SK-N-SH (cell line): ENCODE data around the gene SOS2. TPM values are rescaled to one million over a fixed set of nuclear protein-coding genes. Genes with fewer than 3 reads are reported as not detected.

Experiments
- CTCF ChIA-PET: fragments of 300-600, 350-600 bp; formaldehyde crosslinking; extraction: SDS; loops from one replicate; lab custom pipeline; 2021; lab: Yijun Ruan, JAX
- POLR2A ChIA-PET: fragments of 350-600 bp; sonication (Branson Sonifier 250); formaldehyde crosslinking; extraction: SDS; loops from one replicate; lab custom pipeline; 2020; ENCODE audit warnings: antibody characterized with exemption, inconsistent platforms; lab: Yijun Ruan, JAX
- DNase-seq: peaks from one replicate; pipeline ENCODE4 v3.0.0; 2012
- H2AFZ ChIP-seq: fragments of 200-600 bp; sonication (generic); 2 replicates; pipeline ENCODE4 v1.8.1; 2016; ENCODE audit warnings: antibody characterized with exemption, mild to moderate bottlenecking, low read depth
- H3F3A ChIP-seq: fragments of 200-600 bp; sonication (generic); replicated peaks from 2 replicates; pipeline ENCODE3; 2016; ENCODE audit warnings: antibody characterized with exemption, mild to moderate bottlenecking; ENCODE audit not compliant: insufficient read depth
- H3K27ac ChIP-seq, 2 experiments: fragments of 200-500 bp in 1 of 2; fragments of 200-600 bp in 1 of 2; sonication (Bioruptor generic) in 1 of 2; sonication (generic), shearing (Covaris generic) in 1 of 2; 2 replicates each; pipeline versions ENCODE4 v1.5.1 to v1.6.1; 2014 to 2016; ENCODE audit warnings: low read depth in 2 of 2, inconsistent platforms in 1 of 2, low read length in 1 of 2, mild to moderate bottlenecking in 1 of 2, mixed read lengths in 1 of 2
- H3K27me3 ChIP-seq: fragments of 200-600 bp; sonication (generic), shearing (Covaris generic); 2 replicates; pipeline ENCODE4 v1.6.1; 2016; ENCODE audit warnings: mixed run types; ENCODE audit not compliant: insufficient read depth
- H3K36me3 ChIP-seq, 2 experiments: fragments of 200-500 bp in 1 of 2; fragments of 200-600 bp in 1 of 2; sonication (Bioruptor generic) in 1 of 2; sonication (generic) in 1 of 2; replicated peaks in 1 of 2; 2 replicates each; pipeline versions ENCODE3 to v1.5.1; 2014 to 2016; ENCODE audit warnings: low read length in 1 of 2, mild to moderate bottlenecking in 1 of 2; ENCODE audit not compliant: insufficient read depth in 2 of 2, control insufficient read depth in 1 of 2
- H3K4me1 ChIP-seq, 2 experiments: fragments of 200-500 bp in 1 of 2; fragments of 200-600 bp in 1 of 2; sonication (Bioruptor generic) in 1 of 2; sonication (generic), shearing (Covaris generic) in 1 of 2; 2 replicates each; pipeline versions ENCODE4 v1.5.1 to v1.6.1; 2014 to 2016; ENCODE audit warnings: low read depth in 1 of 2, low read length in 1 of 2, mixed run types in 1 of 2; ENCODE audit not compliant: insufficient read depth in 2 of 2, control insufficient read depth in 1 of 2
- H3K4me2 ChIP-seq: fragments of 200-600 bp; sonication (generic), shearing (Covaris generic); 2 replicates; pipeline ENCODE4 v1.6.1; 2017; ENCODE audit warnings: mixed run types
- H3K4me3 ChIP-seq, 2 experiments: fragments of 200-500 bp in 1 of 2; fragments of 200-600 bp in 1 of 2; sonication (Bioruptor generic) in 1 of 2; sonication (generic), shearing (Covaris generic) in 1 of 2; 2 replicates each; pipeline versions ENCODE4 v1.5.1 to v1.8.1; 2014 to 2016; ENCODE audit warnings: low read depth in 2 of 2, inconsistent platforms in 1 of 2, low read length in 1 of 2, mild to moderate bottlenecking in 1 of 2, mixed read lengths in 1 of 2, moderate library complexity in 1 of 2
- H3K79me2 ChIP-seq: fragments of 200-600 bp; sonication (generic); 2 replicates; pipeline ENCODE4 v1.8.1; 2017; ENCODE audit warnings: mild to moderate bottlenecking; ENCODE audit not compliant: insufficient read depth
- H3K9ac ChIP-seq: fragments of 200-600 bp; sonication (generic); 2 replicates; pipeline ENCODE4 v1.6.1; 2017; ENCODE audit warnings: mixed run types
- H3K9me2 ChIP-seq: fragments of 200-600 bp; sonication (generic); 2 replicates; pipeline ENCODE4 v1.6.1; 2017; ENCODE audit warnings: mixed run types
- H3K9me3 ChIP-seq: fragments of 200-600 bp; sonication (generic); 2 replicates; pipeline ENCODE4 v1.6.1; 2017; ENCODE audit warnings: mixed run types, mild to moderate bottlenecking, moderate library complexity
- H4K20me1 ChIP-seq: fragments of 200-600 bp; sonication (generic); 2 replicates; pipeline ENCODE4 v1.6.1; 2017; ENCODE audit warnings: mild to moderate bottlenecking, mixed run types; ENCODE audit not compliant: insufficient read depth
- CHD2 ChIP-seq: fragments of 150-350 bp; IDR thresholded peaks from 2 replicates; pipeline ENCODE4 v1.6.1; 2018; ENCODE audit warnings: low read length; ENCODE audit not compliant: partially characterized antibody
- FOXJ3 ChIP-seq: sonication (generic); formaldehyde crosslinking; IDR thresholded peaks from 2 replicates; pipeline ENCODE4 v1.5.1; 2020; ENCODE audit warnings: mild to moderate bottlenecking, missing genetic modification reagents
- FOXM1 ChIP-seq: IDR thresholded peaks from 2 replicates; pipeline ENCODE4 v1.4.0; 2012; ENCODE audit warnings: low read depth, mild to moderate bottlenecking
- MXI1 ChIP-seq: IDR thresholded peaks from 2 replicates; pipeline ENCODE4 v1.6.1; 2012; ENCODE audit warnings: mild to moderate bottlenecking, low read depth, low read length, improper control_type of control experiment
- RFX5 ChIP-seq: IDR thresholded peaks from 2 replicates; pipeline ENCODE4 v1.6.1; 2012; ENCODE audit warnings: mild to moderate bottlenecking, improper control_type of control experiment, low read length
- TAF1 ChIP-seq: IDR thresholded peaks from 2 replicates; pipeline ENCODE4 v1.6.1; 2012; ENCODE audit warnings: low read depth, mild to moderate bottlenecking, low read length, moderate library complexity, borderline replicate concordance
- YY1 ChIP-seq: IDR thresholded peaks from 2 replicates; pipeline ENCODE4 v1.4.0; 2012; ENCODE audit warnings: low read depth, mild to moderate bottlenecking
- WGBS: methylation state at CpG from one replicate; pipeline ENCODE4 v1.1.6; 2017; ENCODE audit warnings: low lambda C conversion rate; 5-methylcytosine and 5-hydroxymethylcytosine counted together
- polyA plus RNA-seq, 3 experiments: library from polyadenylated mRNA; depleted of rRNA; stranded (reverse); fragments of >200 nt; gene quantifications; 2 replicates each; pipeline ENCODE4 v1.2.3, GENCODE V29; 2012
- TF ChIP-seq, protein P1 (sequence below): IDR thresholded peaks from 2 replicates; pipeline ENCODE4; 2012
- TF ChIP-seq, protein P2 (sequence below): fragments of 200-600 bp; sonication (generic); IDR thresholded peaks from 2 replicates; pipeline ENCODE4 v1.6.1; 2017; ENCODE audit warnings: antibody characterized with exemption, mild to moderate bottlenecking, moderate library complexity
- TF ChIP-seq, protein P3 (sequence below): IDR thresholded peaks from 2 replicates; pipeline ENCODE4 v1.6.1; 2012; ENCODE audit warnings: mild to moderate bottlenecking, low read depth, low read length, moderate library complexity

The SOS2 gene
- polyA plus RNA-seq, 1 of the 3 experiments (the other 2 are of a cell fraction), result 6.2 TPM

DNA sequence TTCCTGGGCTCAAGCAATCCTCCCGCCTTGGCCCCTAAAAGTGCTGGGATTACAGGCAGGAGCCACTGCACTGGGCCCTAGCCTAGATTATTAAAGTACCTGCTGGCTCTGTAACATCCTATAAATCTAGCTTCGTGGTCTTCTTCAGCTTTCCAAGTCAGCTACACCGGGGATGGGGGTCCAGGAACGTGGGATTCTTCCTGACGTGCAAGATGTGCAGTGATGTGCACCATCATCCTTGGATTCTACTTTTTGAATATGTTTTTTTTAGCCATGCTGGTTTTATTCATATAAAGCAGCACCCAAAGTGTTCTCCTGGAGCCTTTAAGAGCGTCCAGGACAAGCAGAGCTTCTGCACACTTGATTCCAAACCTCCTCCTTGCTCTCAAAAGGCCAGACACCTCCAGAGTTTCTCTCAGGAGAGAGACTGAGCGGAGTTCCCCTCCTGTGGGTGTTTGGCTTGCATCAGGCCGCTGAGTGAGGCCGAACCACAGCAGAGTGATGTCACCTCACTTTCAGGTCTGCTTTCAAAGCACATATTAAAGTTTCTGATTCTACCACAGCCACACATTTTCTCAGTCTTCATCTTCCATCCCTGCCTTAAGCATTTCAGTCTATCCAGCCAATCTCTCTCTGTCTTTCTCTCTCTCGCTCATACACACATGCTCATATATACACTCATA is 148.5 kb downstream of the SOS2 start:
- H3K27me3 ChIP-seq, result no peaks in the 10 kb centered on the region
- no peak for DNase-seq
- H2AFZ ChIP-seq, result no peak overlapping the region
- no peaks in the 10 kb centered on the region for H3K79me2 ChIP-seq
- CTCF ChIA-PET, result interaction anchor here (1.0 to 1.2 kb wide), 3 partner anchors 9 to 197 kb away, joined by 3 to 6 read pairs (median 3); no protein-coding TSS in a partner anchor
- POLR2A ChIA-PET, result no interaction called here
- H4K20me1 ChIP-seq, result no peaks in the 10 kb centered on the region
- H3K4me3 ChIP-seq, result no peak overlapping the region
- no peaks in the 10 kb centered on the region for H3K9me3 ChIP-seq
- no peaks in the 10 kb centered on the region for H3K9me2 ChIP-seq
- H3K4me1 ChIP-seq, result no peaks in the 10 kb centered on the region; a peak in 1 of 4 replicates
- no peak overlapping the region for H3K4me2 ChIP-seq
- H3K9ac ChIP-seq, result no peak overlapping the region
- no peak overlapping the region for H3K27ac ChIP-seq
- TF ChIP-seq, protein P1, sequence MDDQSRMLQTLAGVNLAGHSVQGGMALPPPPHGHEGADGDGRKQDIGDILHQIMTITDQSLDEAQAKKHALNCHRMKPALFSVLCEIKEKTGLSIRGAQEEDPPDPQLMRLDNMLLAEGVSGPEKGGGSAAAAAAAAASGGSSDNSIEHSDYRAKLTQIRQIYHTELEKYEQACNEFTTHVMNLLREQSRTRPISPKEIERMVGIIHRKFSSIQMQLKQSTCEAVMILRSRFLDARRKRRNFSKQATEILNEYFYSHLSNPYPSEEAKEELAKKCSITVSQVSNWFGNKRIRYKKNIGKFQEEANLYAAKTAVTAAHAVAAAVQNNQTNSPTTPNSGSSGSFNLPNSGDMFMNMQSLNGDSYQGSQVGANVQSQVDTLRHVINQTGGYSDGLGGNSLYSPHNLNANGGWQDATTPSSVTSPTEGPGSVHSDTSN, result no peak
- TF ChIP-seq, protein P2, sequence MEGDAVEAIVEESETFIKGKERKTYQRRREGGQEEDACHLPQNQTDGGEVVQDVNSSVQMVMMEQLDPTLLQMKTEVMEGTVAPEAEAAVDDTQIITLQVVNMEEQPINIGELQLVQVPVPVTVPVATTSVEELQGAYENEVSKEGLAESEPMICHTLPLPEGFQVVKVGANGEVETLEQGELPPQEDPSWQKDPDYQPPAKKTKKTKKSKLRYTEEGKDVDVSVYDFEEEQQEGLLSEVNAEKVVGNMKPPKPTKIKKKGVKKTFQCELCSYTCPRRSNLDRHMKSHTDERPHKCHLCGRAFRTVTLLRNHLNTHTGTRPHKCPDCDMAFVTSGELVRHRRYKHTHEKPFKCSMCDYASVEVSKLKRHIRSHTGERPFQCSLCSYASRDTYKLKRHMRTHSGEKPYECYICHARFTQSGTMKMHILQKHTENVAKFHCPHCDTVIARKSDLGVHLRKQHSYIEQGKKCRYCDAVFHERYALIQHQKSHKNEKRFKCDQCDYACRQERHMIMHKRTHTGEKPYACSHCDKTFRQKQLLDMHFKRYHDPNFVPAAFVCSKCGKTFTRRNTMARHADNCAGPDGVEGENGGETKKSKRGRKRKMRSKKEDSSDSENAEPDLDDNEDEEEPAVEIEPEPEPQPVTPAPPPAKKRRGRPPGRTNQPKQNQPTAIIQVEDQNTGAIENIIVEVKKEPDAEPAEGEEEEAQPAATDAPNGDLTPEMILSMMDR, result no peak
- no peak for TF ChIP-seq TAF1
- no peak for TF ChIP-seq RFX5
- TF ChIP-seq FOXJ3 (CRISPR knock-in tag), result no peak
- no peak for TF ChIP-seq CHD2
- no peak for TF ChIP-seq MXI1
- TF ChIP-seq FOXM1, result no peak
- TF ChIP-seq, protein P3, sequence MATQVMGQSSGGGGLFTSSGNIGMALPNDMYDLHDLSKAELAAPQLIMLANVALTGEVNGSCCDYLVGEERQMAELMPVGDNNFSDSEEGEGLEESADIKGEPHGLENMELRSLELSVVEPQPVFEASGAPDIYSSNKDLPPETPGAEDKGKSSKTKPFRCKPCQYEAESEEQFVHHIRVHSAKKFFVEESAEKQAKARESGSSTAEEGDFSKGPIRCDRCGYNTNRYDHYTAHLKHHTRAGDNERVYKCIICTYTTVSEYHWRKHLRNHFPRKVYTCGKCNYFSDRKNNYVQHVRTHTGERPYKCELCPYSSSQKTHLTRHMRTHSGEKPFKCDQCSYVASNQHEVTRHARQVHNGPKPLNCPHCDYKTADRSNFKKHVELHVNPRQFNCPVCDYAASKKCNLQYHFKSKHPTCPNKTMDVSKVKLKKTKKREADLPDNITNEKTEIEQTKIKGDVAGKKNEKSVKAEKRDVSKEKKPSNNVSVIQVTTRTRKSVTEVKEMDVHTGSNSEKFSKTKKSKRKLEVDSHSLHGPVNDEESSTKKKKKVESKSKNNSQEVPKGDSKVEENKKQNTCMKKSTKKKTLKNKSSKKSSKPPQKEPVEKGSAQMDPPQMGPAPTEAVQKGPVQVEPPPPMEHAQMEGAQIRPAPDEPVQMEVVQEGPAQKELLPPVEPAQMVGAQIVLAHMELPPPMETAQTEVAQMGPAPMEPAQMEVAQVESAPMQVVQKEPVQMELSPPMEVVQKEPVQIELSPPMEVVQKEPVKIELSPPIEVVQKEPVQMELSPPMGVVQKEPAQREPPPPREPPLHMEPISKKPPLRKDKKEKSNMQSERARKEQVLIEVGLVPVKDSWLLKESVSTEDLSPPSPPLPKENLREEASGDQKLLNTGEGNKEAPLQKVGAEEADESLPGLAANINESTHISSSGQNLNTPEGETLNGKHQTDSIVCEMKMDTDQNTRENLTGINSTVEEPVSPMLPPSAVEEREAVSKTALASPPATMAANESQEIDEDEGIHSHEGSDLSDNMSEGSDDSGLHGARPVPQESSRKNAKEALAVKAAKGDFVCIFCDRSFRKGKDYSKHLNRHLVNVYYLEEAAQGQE, result no peak
- TF ChIP-seq YY1, result no peak
- TF ChIP-seq, all 33 proteins: peak for 0
- WGBS, result 93% methylated on average over 10 of the region's 10 CpGs
- H3K36me3 ChIP-seq, result no peaks in the 10 kb centered on the region
- peaks cover 10% of the 10 kb centered on the region for H3F3A ChIP-seq
